ENCODE results near the gene SCN4B. TPM values are rescaled to one million over a fixed set of nuclear protein-coding genes. Genes with fewer than 3 reads are reported as not detected.

The SCN4B gene
- total and polyA plus RNA-seq, 2 of the 8 experiments (the other 6 are each of a cell fraction or from before 2014, with no cell fraction given) = 2.8 to 4.9 TPM

GRCh38 chr11:118152552-118153471 lies at the start of gene SCN4B (continued):
- TF ChIP-seq ZNF274 (IDR thresholded peaks at IDR 0.05; ENCODE audit: borderline replicate concordance, extremely low read depth, low read length) (no peak), SP1 (IDR thresholded peaks at IDR 0.05; ENCODE audit: low read depth, low read length) (no peak), PHF8 (conservative IDR thresholded peaks at IDR 0.05; ENCODE audit: low read depth, low read length) (no peak; the same call in 1 of the 2 replicates), CTBP2 (IDR thresholded peaks at IDR 0.05; ENCODE audit: borderline replicate concordance, insufficient read depth, insufficient read length, low read length) (peak; percentile 91), YY1 (IDR thresholded peaks at IDR 0.05; ENCODE audit: low read depth, low read length) (no peak), FOSL1 (IDR thresholded peaks at IDR 0.05; ENCODE audit: insufficient read depth, low read depth, low read length) (no peak), CREB1 (IDR thresholded peaks at IDR 0.05) (0 out of 2 replicates have a peak, but pooled peaks have one; percentile 0), SUZ12 (IDR thresholded peaks at IDR 0.05; ENCODE audit: low read length) (peak; percentile 79; the same call in 1 of the 2 replicates), NANOG (IDR thresholded peaks at IDR 0.05; ENCODE audit: insufficient read depth, low read depth, low read length, poor library complexity, severe bottlenecking) (no peak), POLR2AphosphoS5 (IDR thresholded peaks at IDR 0.05; ENCODE audit: low read depth, low read length) (no peak), TAF7 (optimal IDR thresholded peaks at IDR 0.05; ENCODE audit: borderline replicate concordance, low read depth, low read length) (peak; percentile 52), ASH2L (IDR thresholded peaks at IDR 0.05; ENCODE audit: low read length) (peak; percentile 93), SP2 (IDR thresholded peaks at IDR 0.05; ENCODE audit: low read length) (no peak), TCF12 (IDR thresholded peaks at IDR 0.05; ENCODE audit: low read depth, low read length) (no peak), MAX (IDR thresholded peaks at IDR 0.05) (no peak; the same call in 1 of the 2 replicates), MAFK (IDR thresholded peaks at IDR 0.05; ENCODE audit: low read depth, low read length) (no peak)

Measured in H1 (cell line).